Parathyroid adenoma (tissue), 2 donors: ENCODE data around the gene TMEM174.
"Not testable (repeated sequence)": the region's sequence is repeated elsewhere in the genome, so short reads cannot be mapped to it uniquely, and the experiment has no call there.

ENCODE experiments used
- H2AFZ ChIP-seq: fragments of 300-600 bp; sonication (generic); one replicate; pipeline ENCODE4 v1.7.0; 2017; ENCODE audit warnings: antibody characterized with exemption, mild to moderate bottlenecking
- H3K27ac ChIP-seq: fragments of 300-600 bp; sonication (generic); one replicate; pipeline ENCODE4 v1.7.0; 2017
- H3K27me3 ChIP-seq: fragments of 300-600 bp; sonication (generic); one replicate; pipeline ENCODE4 v1.7.0; 2017; ENCODE audit warnings: low read length; ENCODE audit not compliant: control insufficient read depth, insufficient read depth
- H3K36me3 ChIP-seq: fragments of 300-600 bp; sonication (generic); one replicate; pipeline ENCODE4 v1.7.0; 2017; ENCODE audit warnings: low read length; ENCODE audit not compliant: control insufficient read depth, insufficient read depth
- H3K4me1 ChIP-seq: fragments of 300-600 bp; sonication (generic); one replicate; pipeline ENCODE4 v1.7.0; 2017; ENCODE audit warnings: control low read depth
- H3K4me2 ChIP-seq: fragments of 300-600 bp; sonication (generic); one replicate; pipeline ENCODE4 v1.7.0; 2017; ENCODE audit warnings: low read length
- H3K4me3 ChIP-seq: fragments of 300-600 bp; sonication (generic); one replicate; pipeline ENCODE4 v1.7.0; 2017; ENCODE audit warnings: low read depth, low read length
- H3K79me2 ChIP-seq: fragments of 300-600 bp; sonication (generic); one replicate; pipeline ENCODE4 v1.7.0; 2017; ENCODE audit warnings: control low read depth
- H3K9ac ChIP-seq: fragments of 300-600 bp; sonication (generic); one replicate; pipeline ENCODE4 v1.7.0; 2017; ENCODE audit warnings: mild to moderate bottlenecking
- H3K9me3 ChIP-seq: fragments of 300-600 bp; sonication (generic); one replicate; pipeline ENCODE4 v1.7.0; 2017; ENCODE audit warnings: low read length; ENCODE audit not compliant: control insufficient read depth
- CTCF ChIP-seq: fragments of 300-600 bp; sonication (generic); IDR thresholded peaks from one replicate; pipeline ENCODE4 v1.7.0; 2017; ENCODE audit warnings: antibody characterized with exemption, mild to moderate bottlenecking
- donor health status: primary hyperparathyroidism.

TMEM174 gene

GRCh38 chr5:73204332-73204731 is 31.3 kb downstream of the TMEM174 start:
- Histone ChIP-seq H3K27ac (no peak overlapping the region), H3K9ac (no peak overlapping the region), H3K27me3 (peaks cover 4% of the 10 kb centered on the region), H3K4me3 (no peak overlapping the region), H2AFZ (no peak overlapping the region), H3K36me3 (no peaks in the 10 kb centered on the region), H3K79me2 (no peaks in the 10 kb centered on the region), H3K9me3 (no peaks in the 10 kb centered on the region), H3K4me2 (no peak overlapping the region), H3K4me1 (peaks cover 2% of the 10 kb centered on the region)
- TF ChIP-seq CTCF, result no peak

GRCh38 chr5:73204733-73205132 is 31.7 kb downstream of the TMEM174 start:
- Histone ChIP-seq H3K4me3 (no peak overlapping the region), H3K79me2 (no peaks in the 10 kb centered on the region), H3K27ac (no peak overlapping the region), H2AFZ (no peak overlapping the region), H3K36me3 (no peaks in the 10 kb centered on the region), H3K27me3 (peaks cover 4% of the 10 kb centered on the region), H3K9ac (no peak overlapping the region), H3K9me3 (no peaks in the 10 kb centered on the region), H3K4me2 (no peak overlapping the region), H3K4me1 (peaks cover 2% of the 10 kb centered on the region)
- TF ChIP-seq CTCF, result no peak

- TF ChIP-seq CTCF, result no peak
- Histone ChIP-seq H3K9ac (no peak overlapping the region), H3K9me3 (no peaks in the 10 kb centered on the region), H3K36me3 (no peaks in the 10 kb centered on the region), H2AFZ (no peak overlapping the region), H3K27ac (no peak overlapping the region), H3K4me1 (peaks cover 2% of the 10 kb centered on the region), H3K4me3 (no peak overlapping the region), H3K79me2 (no peaks in the 10 kb centered on the region), H3K27me3 (peaks cover 4% of the 10 kb centered on the region), H3K4me2 (no peak overlapping the region)
These were observed 32.3 kb downstream of the TMEM174 start for GRCh38 chr5:73205305-73205704.

GRCh38 chr5:73207239-73207638 is 34.2 kb downstream of the TMEM174 start:
- H3K4me2 ChIP-seq, result not testable (repeated sequence)

GRCh38 chr5:73209075-73209474 is 36.1 kb downstream of the TMEM174 start:
- H3K4me3 ChIP-seq, H3K9me3 ChIP-seq, H3K4me2 ChIP-seq, H3K27me3 ChIP-seq, H3K4me1 ChIP-seq, H3K9ac ChIP-seq, H3K79me2 ChIP-seq, H3K27ac ChIP-seq, H3K36me3 ChIP-seq, H2AFZ ChIP-seq: not testable (repeated sequence)

More at GRCh38 chr5:73207239-73207638, 34.2 kb downstream of the TMEM174 start:
- H3K79me2 ChIP-seq, H2AFZ ChIP-seq, H3K27me3 ChIP-seq, H3K9me3 ChIP-seq, H3K27ac ChIP-seq, H3K36me3 ChIP-seq, H3K4me3 ChIP-seq, H3K4me1 ChIP-seq, H3K9ac ChIP-seq: not testable (repeated sequence)

GRCh38 chr5:73212693-73213092 is 39.7 kb downstream of the TMEM174 start:
- H3K9me3 ChIP-seq, H3K27ac ChIP-seq, H2AFZ ChIP-seq, H3K4me2 ChIP-seq, H3K79me2 ChIP-seq, H3K4me3 ChIP-seq, H3K36me3 ChIP-seq, H3K27me3 ChIP-seq, H3K4me1 ChIP-seq, H3K9ac ChIP-seq: not testable (repeated sequence)
